GM21423 (cell line): Measurements from ENCODE around the gene FAM200C.

ENCODE experiments used
- ATAC-seq: cut with Tn5 transposase; IDR thresholded peaks from one replicate; pipeline ENCODE4 v1.9.1; 2021; ENCODE audit warnings: mild to moderate bottlenecking, moderate library complexity; ENCODE audit not compliant: unreplicated experiment

The FAM200C gene

DNA sequence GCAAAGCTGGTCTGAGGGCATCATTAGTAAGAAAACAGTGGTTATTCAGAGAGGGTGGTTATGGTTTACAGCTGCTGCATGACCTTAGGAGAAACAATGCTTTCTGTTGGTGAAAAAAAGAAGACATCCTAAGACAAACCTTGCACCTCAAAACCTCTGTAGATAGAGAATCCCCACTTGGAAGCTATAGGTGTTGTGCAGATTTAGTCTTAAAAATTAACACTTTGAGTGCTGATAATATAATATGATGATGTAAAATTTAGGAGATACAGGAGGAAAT is 20.4 kb upstream of the FAM200C start:
- no peak for ATAC-seq

GRCh38 chr5:160419458-160420330 is 19.8 kb upstream of the FAM200C start:
- no peak for ATAC-seq

DNA sequence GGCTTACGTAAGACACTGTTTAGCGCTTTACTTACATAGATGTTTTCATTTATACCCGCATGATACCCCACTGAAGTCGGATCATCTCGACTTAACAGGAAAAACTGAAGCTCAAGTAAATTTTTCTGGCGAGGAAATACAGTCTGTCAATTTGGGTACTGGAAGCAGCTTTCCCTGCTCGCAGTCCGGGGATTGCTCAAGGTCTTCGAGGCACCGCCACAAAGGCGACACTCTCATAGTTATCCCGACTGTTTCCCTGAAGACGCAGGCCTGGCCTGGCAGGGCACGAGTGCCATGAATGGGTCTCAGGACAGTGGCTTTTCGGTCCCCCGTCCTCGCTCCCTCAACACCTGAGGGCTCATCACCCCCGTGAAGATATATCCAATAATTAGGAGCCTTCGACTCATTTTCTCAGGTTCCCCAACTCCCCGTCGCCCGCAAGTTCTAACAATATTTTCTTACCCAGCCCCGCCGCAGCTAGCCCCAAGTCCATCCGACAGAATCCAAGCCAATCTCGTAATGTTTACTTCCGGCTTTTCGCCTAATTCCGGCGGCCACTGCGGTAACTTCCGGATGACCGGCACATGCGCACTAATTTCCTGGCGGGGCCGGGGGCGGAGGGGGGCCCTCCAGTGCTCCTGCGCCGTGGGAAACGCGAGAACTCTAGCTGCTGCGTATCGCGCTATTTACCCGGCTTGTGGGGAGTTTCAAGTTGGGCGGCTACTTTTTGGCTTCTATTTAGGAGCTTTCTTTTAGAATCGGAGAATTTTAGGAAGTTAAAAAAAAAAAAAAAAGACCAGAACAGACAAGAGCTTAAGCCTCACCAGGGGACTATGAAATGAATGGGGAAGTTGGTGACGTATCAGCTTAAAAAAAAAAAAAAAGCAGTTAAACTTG is 19.0 kb upstream of the FAM200C start, which contains the start of gene SLU7:
TSS of gene SLU7 (minus strand) at position 521 of the 897 bp plus-strand sequence. CDS start 3,787 bp downstream, outside the sequence.
- ATAC-seq, result peak; percentile 70

GRCh38 chr5:160398806-160399205 is 1.0 kb downstream of the FAM200C start:
- ATAC-seq, result no peak

- ATAC-seq, result no peak
These were observed 2.4 kb downstream of the FAM200C start for GRCh38 chr5:160397492-160397891.

DNA sequence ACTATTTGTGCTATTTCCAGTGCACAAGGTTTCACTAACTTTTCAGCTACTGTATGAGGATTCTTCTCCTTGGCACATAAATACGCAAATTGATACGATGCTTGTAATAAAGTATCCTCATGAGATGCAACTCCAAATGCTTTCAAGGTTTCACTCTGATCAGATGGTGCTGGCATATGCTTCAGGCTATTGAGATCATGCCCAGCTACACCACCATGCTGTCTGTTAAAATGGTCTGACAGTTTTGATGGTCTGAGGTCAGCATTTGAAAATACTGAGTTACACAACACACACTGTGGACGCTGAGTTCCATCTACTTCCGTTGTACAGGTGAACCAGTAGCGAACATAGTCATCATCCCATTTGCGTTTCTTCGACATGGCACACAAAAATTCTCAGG is 4.7 kb downstream of the FAM200C start:
- no peak for ATAC-seq

DNA sequence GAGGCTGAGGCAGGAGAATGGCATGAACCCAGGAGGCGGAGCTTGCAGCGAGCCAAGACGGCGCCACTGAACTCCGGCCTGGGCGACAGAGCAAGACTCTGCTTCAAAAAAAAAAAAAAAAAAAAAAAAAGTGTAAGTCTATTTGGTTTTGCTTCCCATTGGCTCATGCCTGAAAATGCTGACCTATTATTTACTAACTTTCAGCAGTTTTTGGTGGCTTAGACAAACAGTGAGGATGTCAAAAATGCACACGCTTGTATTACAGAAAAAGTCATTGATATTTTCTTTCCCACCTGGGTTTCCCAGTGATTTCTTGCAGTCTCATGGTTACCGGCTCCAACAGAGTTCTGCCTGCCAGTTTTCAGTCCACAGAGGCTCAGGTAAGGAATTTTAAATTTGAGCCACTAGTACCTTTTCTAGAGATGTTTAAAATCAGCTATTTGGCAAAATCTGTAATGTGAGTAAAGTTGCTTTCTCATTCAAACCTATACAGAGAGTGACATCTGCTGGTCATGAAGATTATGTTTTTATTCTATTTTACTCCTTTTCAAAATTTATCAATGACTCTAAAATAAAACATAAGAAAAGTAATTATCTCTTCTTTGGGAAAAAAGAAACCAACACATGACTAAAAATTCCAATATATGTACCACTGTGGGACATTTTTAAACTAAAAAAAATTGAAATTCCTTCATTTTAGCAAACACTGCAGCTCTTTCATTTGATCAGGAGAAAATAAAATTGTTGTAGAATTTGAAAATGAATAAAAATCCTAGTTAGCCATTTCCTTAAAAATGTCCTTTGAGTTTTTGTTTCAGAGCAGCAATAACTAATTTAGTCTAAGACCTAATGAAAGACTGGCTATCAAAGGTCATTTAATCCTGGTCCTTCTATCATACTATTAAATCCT is 8.8 kb downstream of the FAM200C start:
- ATAC-seq, result no peak

DNA sequence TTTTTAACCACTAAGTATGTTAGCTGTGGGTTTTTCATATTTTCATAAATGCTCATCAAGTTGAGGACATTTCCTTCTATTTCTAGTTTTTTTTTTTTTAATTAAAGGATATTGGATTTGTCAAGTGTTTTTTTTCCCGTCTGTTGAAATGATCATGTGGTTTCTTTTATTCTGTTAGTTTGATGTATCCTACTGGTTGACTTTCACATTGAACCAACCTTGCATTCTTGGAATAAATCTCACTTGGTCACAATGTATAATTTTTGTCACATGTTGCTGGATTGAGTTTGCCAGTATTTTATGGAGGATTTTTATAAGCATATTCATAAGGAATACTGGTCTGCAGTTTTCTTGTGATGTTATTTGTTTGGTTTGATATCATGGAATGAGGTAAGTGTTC is 12.4 kb downstream of the FAM200C start:
- no peak for ATAC-seq

- no peak for ATAC-seq
These were observed 14.4 kb downstream of the FAM200C start for GRCh38 chr5:160385496-160385895.

- no peak for ATAC-seq
These were observed 15.2 kb downstream of the FAM200C start for GRCh38 chr5:160384681-160385080.

DNA sequence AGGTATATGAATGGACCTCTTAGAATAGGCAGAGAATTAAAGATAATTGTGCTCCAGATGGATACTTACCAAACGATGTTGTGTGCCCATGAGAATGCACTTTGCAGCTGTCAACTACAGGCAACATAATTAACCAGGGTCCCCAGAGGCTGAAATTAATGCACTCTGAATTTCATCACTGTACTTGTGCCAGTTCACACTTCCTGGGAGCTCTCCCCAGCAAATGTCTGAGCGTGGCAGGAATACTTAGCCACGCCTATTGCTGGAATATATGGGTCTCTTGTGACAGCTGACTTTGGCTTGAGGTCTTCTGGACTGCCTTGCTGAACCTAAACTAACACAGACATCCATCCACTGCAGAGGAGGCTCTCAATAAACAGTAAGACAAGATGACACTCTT is 17.5 kb downstream of the FAM200C start:
- ATAC-seq, result no peak

DNA sequence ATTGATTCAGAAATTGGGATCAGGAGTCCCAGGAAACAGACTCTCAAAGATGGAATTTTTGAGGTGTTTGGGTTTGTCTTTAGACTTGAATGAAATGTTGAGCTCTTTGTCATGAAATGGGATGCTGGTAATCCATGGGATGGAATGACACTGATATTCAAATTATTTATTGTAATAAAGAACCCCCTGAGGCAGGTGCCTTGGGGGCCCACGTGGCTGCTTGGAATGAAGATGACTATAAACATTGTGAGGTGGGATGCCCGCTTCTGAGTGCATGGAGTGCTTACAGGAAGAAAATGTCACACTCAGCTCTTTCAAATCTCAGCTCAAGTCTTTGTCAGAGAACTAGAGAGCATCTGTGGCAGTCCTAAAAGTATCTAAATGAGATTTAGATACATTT is 19.8 kb downstream of the FAM200C start:
- ATAC-seq, result no peak

DNA sequence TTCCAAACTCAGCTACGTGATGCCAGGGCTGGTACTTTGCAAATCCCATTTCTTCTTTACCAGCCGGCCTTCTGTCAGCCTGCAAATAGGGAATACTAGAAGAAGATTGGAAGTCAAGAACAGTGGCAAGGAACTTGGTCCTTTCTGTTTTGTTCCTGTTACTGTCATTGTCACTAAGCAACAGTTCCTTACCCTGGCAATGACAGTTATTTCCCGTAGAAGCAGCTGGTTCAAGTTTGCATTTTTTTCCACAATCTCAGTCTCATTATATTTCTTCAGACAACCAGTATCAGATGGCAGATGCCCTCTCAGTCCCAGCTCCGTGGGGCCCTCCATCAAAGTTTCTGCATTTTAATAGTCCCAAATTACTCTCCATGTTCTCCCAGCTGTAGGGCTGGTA is 20.3 kb downstream of the FAM200C start:
- no peak for ATAC-seq

- ATAC-seq, result no peak
These were observed 21.5 kb downstream of the FAM200C start for GRCh38 chr5:160378330-160378729.

DNA sequence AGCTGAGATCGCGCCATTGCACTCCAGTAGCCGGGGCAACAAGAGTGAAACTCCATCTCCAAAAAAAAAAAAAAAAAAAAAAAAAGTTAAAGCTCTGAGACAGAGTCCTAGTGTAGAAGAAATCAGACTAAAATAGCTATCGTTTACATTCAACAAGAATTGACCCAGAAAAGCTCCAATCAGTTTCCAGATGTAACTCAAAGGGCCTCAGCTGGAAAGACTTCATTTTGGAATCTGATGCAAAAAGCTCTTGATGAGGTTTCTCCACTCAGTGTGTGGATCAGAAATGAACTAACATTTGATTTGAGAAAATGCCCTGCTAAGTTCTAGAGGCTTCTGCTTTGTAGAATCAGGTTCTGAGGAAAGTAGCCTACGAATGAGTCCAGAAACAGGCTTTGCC is 22.2 kb downstream of the FAM200C start:
- no peak for ATAC-seq

DNA sequence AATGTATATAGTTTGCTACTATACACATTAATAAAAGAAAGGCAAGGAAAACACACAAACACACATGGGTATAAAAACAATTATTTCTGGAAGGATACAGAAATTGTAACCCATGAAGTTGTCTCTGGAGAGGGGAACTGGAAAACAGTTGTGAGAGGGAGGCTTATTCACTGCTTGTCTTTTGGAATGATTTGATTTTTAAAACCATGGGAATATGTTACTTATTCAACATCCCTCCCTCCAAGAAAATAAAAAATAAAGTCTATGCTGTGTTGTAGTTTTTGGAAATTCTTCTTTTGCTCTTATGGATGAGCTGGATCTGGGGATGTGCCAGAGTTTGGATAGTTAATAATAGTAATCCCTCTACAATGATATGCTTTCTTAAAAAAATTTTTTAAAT is 23.4 kb downstream of the FAM200C start:
- no peak for ATAC-seq

DNA sequence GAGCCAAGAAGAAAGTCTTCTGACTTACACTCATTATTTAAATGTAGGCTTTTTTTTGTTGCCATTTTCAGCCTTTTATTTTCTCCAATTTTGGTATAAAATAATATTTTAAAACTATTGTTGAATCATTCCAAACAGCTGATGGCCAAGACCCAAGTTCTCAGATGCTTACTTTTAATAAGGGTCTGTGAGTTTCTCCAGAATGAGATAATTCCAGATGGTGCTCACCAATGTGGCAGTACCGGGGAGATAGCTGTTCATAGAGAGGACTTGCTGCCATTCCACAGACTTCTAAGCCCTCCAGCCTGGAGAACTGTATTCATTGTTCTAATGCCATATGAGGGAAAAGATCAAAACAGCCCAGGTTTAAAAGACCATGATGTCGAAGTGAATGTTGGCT is 24.2 kb downstream of the FAM200C start:
- ATAC-seq, result no peak

- ATAC-seq, result no peak
These were observed 24.7 kb downstream of the FAM200C start for GRCh38 chr5:160375166-160375565.

- ATAC-seq, result no peak
These were observed 28.6 kb downstream of the FAM200C start for GRCh38 chr5:160371294-160371693.

DNA sequence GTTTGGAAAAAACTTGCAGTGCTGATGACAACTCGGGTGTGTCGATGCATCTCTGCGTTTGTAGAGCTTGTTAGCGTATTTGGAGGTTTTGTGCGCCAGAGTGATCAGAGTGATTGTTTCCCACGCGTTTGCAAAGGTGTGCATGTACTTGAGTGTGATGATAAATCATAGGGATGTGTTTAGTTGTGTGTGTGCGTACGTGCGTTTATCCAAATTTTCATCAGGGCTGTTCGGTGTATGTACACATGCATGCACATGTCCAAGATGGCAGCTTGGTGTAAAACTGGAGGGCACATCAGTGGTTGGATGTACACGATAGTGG is 29.2 kb downstream of the FAM200C start:
- ATAC-seq, result no peak
